KOPT-K1 (cell line): ENCODE measurements around the gene PON3.
A peak's percentile ranks its signal among the peaks of the same experiment; 100 is the strongest.

Experiments used
- H3K27ac ChIP-seq: fragments of 200-600 bp; sonication (generic); 2 replicates; pipeline ENCODE4 v1.5.1; 2016; ENCODE audit warnings: antibody characterized with exemption, mild to moderate bottlenecking, low read depth, low read length; ENCODE audit not compliant: poor library complexity, severe bottlenecking
- H3K36me3 ChIP-seq: fragments of 200-600 bp; sonication (generic); 2 replicates; pipeline ENCODE4 v1.5.1; 2017; ENCODE audit warnings: antibody characterized with exemption, mild to moderate bottlenecking, low read length, moderate library complexity; ENCODE audit not compliant: insufficient read depth
- H3K9me3 ChIP-seq: fragments of 200-600 bp; sonication (generic); 2 replicates; pipeline ENCODE4 v1.5.1; 2017; ENCODE audit warnings: antibody characterized with exemption, low read length, mild to moderate bottlenecking; ENCODE audit not compliant: insufficient read depth, poor library complexity, severe bottlenecking

Gene PON3

DNA sequence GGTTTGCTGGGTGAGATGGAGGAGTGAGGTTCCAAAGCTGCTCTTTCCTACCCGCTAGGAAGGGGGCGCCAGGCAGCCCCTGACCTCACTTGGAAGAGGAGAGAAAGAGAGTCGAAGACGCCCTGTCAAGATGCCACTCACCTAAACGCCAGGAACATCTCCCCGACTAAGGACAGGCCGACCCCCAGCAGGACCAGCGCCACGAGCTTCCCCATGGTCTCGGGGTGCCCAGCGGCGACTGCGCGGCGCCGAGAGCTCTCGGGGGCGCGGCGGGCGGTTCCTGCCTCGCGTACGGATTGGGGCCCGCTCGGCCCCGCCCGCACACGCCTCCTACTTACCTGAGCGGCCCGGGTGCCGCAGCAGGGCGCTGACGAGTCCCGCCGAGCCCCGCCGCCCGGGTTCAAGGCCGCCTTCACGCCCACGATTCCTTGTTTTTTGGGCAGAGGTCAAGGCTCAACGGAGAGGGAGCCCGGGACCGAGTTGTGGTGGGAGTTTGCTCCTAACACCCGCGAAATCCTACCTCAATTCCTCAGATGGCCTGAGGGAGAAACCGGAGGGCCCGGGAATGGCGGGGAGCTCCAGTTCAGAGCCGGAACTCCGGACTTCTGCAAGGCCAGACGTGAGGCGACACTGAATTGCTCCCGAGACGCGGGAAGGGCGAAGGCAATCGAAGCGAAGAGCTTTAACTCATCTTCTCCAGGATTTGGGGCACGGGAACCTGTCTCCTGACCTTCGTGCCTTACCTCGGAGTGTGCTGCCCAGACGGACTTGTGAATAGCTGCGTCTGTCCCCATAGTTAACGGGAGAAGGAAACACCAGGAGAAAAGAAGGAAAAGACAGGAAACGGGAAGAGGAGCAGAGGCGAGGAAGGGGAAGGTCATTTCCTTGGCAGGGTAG is at the start of gene PON3:
Gene PON3 (minus strand): TSS at position 240 of the 897 bp plus-strand sequence. CDS start 25 bp downstream, at position 215.
- Histone ChIP-seq H3K9me3 (peaks cover 5% of the 10 kb centered on the region), H3K27ac (no peak within 1 kb of the TSS), H3K36me3 (no peaks in the 10 kb centered on the region)

DNA sequence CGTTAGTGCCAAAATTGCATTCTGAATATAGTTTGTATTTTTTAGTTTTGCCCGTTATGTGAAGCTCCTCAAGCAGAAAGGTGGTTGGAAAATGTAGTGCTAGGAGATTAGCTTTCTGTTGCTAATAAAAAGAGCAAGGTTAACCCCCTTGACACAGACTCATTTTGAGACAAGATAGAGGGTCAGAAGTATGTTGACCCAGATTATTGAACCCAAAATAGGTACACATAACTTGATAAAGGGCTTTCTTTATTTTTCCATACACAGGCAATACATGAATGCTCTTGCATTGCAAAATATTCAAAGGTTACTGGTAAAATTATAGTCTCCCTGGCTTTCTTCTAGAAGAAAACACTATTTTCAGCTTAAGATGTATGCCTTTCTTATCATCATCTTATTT is 48.6 kb upstream of the PON3 start:
- no peaks in the 10 kb centered on the region for H3K9me3 ChIP-seq
- H3K27ac ChIP-seq: no peak overlapping the region
- no peaks in the 10 kb centered on the region for H3K36me3 ChIP-seq

DNA sequence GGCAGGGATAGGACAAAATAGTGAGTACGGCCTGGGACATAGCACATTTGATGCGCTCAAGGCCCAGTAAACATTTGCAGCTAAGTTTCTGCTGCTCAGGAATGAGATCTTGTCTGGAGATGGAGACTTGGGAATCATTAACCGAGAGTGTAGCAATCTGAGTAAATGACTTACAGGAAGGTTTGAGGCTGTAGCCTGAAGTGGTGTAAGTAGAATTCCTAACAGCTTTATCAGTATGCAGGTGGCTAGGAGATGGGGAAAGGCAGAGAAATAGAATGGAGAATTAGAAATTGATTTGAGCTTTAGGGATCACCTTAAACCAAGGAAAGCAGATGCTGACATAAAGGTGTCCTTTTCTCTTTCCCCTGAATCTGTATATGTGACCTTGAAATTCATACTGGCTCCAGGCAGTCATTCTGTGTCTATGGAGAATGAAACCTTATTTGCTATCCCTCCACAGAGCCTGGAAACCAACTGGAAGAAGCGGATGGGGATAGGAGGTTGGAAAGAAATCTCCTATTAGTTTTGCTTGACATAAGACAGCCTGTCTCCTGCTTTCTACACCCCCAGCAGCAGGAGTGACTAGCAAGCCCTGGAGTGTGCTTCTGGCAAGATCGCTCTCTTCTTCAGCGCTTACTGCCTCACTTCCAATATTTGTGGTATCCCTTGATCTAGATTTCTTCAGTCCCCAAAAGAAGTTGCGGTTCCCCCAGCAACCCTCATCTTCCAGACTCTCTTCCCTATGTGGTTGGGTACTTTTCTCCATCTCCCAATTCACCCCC is 45.1 kb upstream of the PON3 start:
- H3K36me3 ChIP-seq: no peaks in the 10 kb centered on the region
- H3K9me3 ChIP-seq: no peaks in the 10 kb centered on the region
- no peak overlapping the region for H3K27ac ChIP-seq

DNA sequence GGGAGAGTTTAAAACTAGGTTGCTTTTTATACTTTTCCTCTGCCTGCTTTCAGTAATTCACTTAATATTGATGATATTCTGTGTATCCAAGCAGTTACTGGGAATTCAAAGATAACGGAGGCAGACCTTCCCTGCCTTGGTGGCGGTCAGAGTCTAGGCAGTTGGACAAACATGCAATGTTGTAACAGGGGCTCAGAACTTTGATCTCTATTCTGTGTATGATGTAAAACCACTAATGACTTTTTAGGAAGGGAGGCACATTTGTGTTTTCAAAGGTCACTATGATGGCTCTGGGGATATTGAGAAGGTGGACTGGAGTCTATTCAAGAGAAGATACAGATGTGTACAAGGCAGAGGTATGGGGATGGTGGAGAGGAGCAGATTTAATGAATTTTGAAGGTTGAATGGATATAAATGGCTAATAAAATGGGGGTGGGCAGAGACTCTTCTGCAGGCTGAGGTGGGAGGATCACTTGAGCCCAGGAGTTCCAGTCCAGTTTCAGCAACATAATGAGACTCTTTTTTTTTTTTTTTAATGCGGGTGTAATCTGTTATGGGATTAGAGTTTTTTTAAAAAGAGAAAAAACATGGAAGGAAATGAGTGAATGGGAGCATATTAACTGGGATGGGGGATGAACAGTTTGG is 44.3 kb upstream of the PON3 start:
- no peaks in the 10 kb centered on the region for H3K9me3 ChIP-seq
- no peak overlapping the region for H3K27ac ChIP-seq
- no peaks in the 10 kb centered on the region for H3K36me3 ChIP-seq

DNA sequence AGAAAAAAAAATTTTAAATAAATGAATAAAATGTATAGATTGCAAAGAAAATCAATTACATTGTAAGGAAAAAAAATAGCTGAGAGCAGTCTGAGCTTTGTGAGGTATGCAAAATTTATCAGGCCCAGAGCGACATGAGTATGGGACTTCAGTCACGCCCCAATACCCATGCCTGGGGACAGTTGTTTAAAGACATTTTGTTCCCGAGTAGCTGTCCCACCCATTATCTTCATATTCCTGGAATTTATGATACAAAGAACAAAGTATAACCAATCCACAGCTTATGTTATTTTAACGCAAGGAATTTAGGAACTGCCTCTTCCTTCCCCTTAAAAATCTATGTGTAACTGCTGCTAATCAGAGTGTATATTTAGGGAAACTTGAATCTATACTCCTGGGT is 40.2 kb upstream of the PON3 start:
- Histone ChIP-seq H3K27ac (no peak overlapping the region), H3K9me3 (no peaks in the 10 kb centered on the region), H3K36me3 (no peaks in the 10 kb centered on the region)

DNA sequence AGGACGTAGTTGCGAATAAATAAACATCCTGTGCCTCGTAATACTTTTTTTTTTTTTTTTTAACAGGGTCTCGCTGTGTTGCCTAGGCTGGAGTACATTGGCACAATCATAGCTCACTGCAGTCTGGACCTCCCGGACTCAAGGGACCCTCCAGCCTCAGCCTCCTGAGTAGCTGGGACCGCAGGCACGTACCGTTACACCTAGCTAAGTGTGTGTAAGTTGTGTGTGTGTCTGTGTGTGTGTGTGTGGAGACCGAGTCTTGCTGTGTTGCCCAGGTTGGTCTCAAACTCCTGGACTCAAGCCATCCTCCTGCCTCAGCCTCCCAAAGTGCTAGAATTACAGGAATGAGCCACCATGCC is 39.2 kb upstream of the PON3 start:
- Histone ChIP-seq H3K27ac (peak overlapping the region; percentile 42), H3K36me3 (no peaks in the 10 kb centered on the region), H3K9me3 (no peaks in the 10 kb centered on the region)

DNA sequence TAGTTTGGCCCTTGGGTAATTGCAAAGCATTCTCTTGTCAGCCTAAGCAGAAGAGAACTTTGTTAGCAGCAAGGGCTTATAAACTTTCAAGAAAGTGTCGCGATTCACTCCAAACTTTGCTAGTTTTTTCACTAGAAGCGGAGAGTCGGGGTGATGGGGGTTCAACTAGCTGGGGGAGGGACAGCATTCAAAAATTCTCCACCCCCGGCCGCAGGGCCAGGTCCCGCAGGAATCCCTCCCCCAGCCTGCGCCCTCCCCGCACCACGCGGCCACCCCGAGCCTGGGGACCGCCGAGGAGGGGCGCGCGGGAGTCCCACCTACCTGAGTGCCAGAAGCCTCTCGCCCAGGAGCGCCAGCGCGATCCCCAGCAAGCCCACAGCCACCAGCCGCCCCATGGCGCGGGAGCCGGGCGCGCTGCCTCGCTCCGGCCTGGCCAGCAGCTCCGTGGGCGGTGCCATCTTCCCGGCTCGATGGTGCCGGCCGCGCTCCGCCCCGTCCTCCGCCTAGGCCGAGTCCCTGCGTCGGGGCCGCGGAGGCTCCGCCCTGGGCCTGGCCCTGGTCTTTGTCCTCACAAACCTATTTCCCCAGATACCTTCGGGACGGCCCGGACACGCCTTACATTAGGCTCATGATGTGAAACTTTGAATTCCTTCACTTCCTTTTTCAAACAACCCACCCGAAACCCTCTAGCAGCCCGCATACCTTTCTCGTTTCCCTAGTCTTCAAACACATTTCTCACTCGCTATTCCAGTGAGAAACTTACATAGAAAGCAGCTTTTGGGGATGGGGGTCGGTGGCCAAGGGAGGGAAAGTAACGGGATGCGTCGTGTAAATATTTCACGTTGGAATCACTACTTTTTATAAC is 38.6 kb upstream of the PON3 start, which contains the start of gene PON2:
Gene PON2 (minus strand): TSS at position 472 of the 865 bp plus-strand sequence. CDS start 77 bp downstream, at position 395.
- H3K27ac ChIP-seq: peak within 1 kb of the TSS; percentile 42
- H3K36me3 ChIP-seq: no peaks in the 10 kb centered on the region
- no peaks in the 10 kb centered on the region for H3K9me3 ChIP-seq

DNA sequence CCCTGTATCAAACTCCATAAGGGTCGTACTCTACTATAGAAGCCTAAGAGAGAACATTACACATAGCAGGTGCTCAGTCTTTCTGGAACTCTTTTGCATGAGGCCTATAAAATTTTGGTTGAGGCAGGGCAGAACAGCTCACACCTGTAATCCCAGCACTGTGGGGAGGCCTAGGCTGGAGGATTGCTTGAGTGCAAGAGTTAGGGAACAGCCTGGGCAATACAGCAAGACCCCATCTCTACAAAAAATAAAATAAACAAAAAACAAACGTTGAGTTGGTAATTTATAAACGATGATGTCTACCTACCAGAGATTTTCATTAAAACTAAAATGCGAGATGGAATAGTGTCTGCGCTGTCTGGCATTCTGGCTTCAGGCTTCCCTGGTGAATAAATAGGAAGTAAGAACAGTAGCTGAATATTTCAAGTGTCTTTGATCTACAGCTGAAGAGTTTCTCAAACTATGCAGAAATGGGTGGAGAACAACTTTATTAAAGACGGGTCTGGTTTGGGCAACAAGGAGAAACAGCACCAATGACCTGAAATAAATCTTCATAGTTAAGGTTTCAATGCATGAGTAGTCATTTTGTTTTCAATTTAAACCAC is 37.9 kb upstream of the PON3 start:
- Histone ChIP-seq H3K36me3 (no peaks in the 10 kb centered on the region), H3K27ac (peak overlapping the region; percentile 42), H3K9me3 (no peaks in the 10 kb centered on the region)

DNA sequence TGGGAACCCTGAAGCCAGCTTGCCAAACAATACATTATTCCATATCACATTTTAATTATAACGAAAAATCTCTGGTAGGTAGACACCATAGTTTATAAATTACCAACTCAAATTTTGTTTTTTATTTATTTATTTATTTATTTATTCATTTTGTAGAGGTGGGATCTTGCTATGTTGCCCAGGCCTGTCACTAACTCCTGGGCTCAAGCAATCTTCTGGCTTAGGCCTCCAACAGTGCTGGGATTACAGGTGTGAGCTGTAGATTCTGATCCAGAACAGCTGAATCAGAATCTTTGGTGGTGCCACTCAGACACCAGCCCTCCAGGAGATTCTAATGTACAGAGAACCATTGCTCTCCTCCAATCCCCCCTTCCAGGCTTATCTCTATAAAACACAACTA is 37.0 kb upstream of the PON3 start:
- no peaks in the 10 kb centered on the region for H3K9me3 ChIP-seq

DNA sequence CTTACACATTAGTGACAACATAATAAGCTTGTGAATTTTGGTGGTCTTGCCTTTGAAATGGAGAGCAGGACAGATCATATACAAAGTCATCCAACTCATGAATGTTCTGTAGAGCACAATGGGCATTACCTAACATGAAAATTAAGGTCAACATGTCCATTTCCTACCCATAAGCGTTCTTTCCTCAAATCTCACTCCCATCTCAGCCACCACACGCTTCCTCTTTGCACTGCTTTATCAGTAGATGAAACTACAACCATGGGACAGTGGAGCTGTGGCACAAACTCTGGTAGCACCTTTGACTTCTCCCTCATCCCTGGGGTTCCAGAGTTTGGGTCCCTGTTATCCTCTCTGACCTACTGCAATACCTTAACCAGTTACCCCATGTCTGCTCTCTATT is 36.4 kb upstream of the PON3 start:
- no peaks in the 10 kb centered on the region for H3K36me3 ChIP-seq
- H3K9me3 ChIP-seq: no peaks in the 10 kb centered on the region

More for the DNA sequence above, 37.0 kb upstream of the PON3 start:
- Histone ChIP-seq H3K27ac (no peak overlapping the region), H3K36me3 (no peaks in the 10 kb centered on the region)

DNA sequence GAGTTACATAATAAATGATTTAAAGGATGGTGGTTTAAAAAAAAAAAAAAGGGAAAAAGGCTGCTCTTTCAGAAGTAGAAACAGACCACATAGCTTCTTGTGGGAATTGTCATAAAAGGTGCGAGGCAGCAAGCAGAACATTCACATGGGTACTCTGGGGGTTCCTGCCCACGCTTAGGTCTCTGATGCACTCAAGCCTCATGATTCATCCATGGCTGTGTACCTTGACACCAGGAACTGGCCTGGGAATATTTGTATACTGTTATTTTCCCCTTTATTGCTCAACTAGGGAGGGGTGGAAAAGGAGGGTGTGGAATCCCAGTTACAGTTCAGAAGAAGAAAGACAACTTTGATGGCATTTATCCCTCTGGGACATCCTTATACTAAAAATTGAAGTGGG is 34.7 kb upstream of the PON3 start:
- no peaks in the 10 kb centered on the region for H3K36me3 ChIP-seq
- no peak overlapping the region for H3K27ac ChIP-seq
- no peaks in the 10 kb centered on the region for H3K9me3 ChIP-seq

More for the DNA sequence above, 36.4 kb upstream of the PON3 start:
- H3K27ac ChIP-seq: no peak overlapping the region

DNA sequence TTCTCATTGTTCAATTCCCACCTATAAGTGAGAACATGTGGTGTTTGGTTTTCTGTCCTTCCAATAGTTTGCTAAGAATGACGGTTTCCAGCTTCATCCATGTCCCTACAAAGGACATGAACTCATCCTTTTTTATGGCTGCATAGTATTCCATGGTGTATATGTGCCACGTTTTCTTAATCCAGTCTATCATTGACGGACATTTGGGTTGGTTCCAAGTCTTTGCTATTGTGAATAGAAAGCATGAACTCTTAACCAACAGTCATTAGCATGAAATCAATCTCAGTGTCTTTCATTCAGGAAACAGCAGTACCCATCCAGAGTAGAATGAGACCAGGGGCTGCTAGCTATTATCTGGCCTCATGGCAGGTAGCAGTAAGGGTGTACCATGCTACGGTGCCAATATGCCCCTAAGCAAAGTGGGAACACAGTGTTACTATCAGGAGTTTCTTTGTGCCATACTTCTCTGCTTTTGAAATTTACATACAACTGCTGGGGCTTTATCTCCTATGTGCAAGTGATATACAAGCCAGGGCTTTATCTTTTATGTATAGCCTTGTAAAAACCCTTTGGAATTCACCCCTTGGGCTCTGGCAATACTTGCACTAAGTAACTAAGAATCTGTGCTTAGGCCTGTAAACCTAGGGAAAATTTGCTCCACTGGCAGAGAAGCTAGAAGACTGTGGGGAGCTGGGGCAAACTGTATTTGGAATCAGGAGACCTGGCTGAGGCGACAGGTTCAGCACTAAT is 33.2 kb upstream of the PON3 start:
- Histone ChIP-seq H3K36me3 (no peaks in the 10 kb centered on the region), H3K9me3 (no peaks in the 10 kb centered on the region), H3K27ac (no peak overlapping the region)

DNA sequence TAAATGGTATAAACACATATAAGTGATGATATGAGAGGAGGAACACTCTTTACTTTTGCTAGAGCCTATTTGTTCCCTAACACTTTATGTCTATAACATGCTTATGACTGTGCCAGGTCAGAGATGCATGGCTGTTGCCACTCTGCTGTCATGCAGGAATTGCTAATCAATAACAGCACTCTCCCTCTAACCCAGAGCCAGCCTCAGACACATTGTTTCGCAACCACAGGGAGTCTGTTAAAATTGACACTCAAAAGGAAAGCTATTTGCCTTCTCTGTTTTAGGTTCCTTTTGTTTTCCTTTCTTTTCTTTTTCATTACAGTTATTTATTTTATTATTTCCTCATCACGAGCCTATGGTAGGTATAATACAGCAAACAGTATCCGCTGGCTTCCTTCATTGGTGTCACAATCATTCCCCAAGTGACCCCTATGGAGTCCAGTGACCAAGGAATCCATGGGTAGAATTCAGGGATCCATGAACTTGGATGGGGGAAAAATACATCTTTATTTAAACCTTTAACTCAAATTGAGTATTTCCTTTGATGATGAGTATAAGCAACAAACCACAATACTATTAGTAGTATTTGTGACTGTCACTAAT is 31.8 kb upstream of the PON3 start:
- Histone ChIP-seq H3K9me3 (no peaks in the 10 kb centered on the region), H3K27ac (no peak overlapping the region), H3K36me3 (no peaks in the 10 kb centered on the region)
